Gastrocnemius medialis (tissue), 4 donors: ENCODE data around the gene RARB.

ENCODE experiments used
- CTCF ChIP-seq, 5 experiments: fragments of 450-650 bp in 3 of 5; fragments of 200-600 bp in 2 of 5; sonication (generic) in 2 of 5; IDR thresholded peaks in 4 of 5; conservative IDR thresholded peaks in 1 of 5; 1 replicate in 4 of 5; 2 replicates in 1 of 5; pipeline ENCODE4 v1.5.1; 2016 to 2019; ENCODE audit warnings: antibody characterized with exemption in 5 of 5, mild to moderate bottlenecking in 3 of 5, moderate library complexity in 3 of 5
- POLR2A ChIP-seq, 2 donors: fragments of 450-650 bp; IDR thresholded peaks; one replicate each; pipeline ENCODE4 v1.6.1; 2017; ENCODE audit warnings: antibody characterized with exemption in 2 of 2, mild to moderate bottlenecking in 2 of 2, moderate library complexity in 2 of 2

- TF ChIP-seq CTCF (IDR thresholded peaks at IDR 0.05 in 4 of 5, conservative IDR thresholded peaks at IDR 0.05 in 1 of 5) (no peak), POLR2A (IDR thresholded peaks at IDR 0.05) (no peak)
Measured at GRCh38 chr3:25531971-25532370, 103.9 kb downstream of the RARB start.
